Lung (tissue), 12 donors: ENCODE measurements around the gene RIC3. TPM values are rescaled to one million over a fixed set of nuclear protein-coding genes. Genes with fewer than 3 reads are reported as not detected.
A peak's percentile ranks its signal among the peaks of the same experiment; 100 is the strongest.

Experiments
- ATAC-seq: fragments of 200-7000 bp; cut with Tn5 transposase; one replicate; pipeline ENCODE4 v1.9.1; 2020; ENCODE audit warnings: moderate number of reproducible peaks; ENCODE audit not compliant: insufficient read depth, low FRiP score
- DNase-seq, 3 donors: peaks; one replicate each; pipeline ENCODE4 v3.0.0-alpha.2; 2013 to 2017
- H3K27ac ChIP-seq, 2 donors: one replicate each; pipeline ENCODE4 v1.5.1; 2013; ENCODE audit warnings: mild to moderate bottlenecking in 2 of 2, moderate library complexity in 2 of 2, control low read depth in 1 of 2, inconsistent platforms in 1 of 2, low read depth in 1 of 2, low read length in 1 of 2
- H3K27me3 ChIP-seq, 3 donors: one replicate each; pipeline ENCODE4 v1.5.1; 2013; ENCODE audit warnings: low read length in 2 of 3; ENCODE audit not compliant: control insufficient read depth in 3 of 3, insufficient read depth in 3 of 3
- H3K36me3 ChIP-seq, 4 donors: one replicate each; pipeline ENCODE4 v1.5.1; 2013; ENCODE audit warnings: low read length in 4 of 4, mild to moderate bottlenecking in 1 of 4, moderate library complexity in 1 of 4; ENCODE audit not compliant: control insufficient read depth in 4 of 4, insufficient read depth in 4 of 4
- H3K4me1 ChIP-seq, 5 donors: one replicate each; pipeline ENCODE4 v1.5.1; 2013; ENCODE audit warnings: low read length in 5 of 5, mild to moderate bottlenecking in 2 of 5, moderate library complexity in 1 of 5; ENCODE audit not compliant: control insufficient read depth in 5 of 5, insufficient read depth in 5 of 5
- H3K4me3 ChIP-seq: one replicate; pipeline ENCODE4 v1.5.1; 2013; ENCODE audit warnings: mild to moderate bottlenecking, control low read depth, moderate library complexity
- H3K9ac ChIP-seq, 2 donors: one replicate each; pipeline ENCODE4 v1.5.1; 2013; ENCODE audit warnings: low read length in 2 of 2, control low read depth in 1 of 2; ENCODE audit not compliant: insufficient read depth in 1 of 2
- H3K9me3 ChIP-seq, 4 donors: one replicate each; pipeline ENCODE4 v1.5.1; 2013; ENCODE audit warnings: low read length in 3 of 4, mild to moderate bottlenecking in 1 of 4, moderate library complexity in 1 of 4; ENCODE audit not compliant: control insufficient read depth in 4 of 4, insufficient read depth in 3 of 4
- CTCF ChIP-seq: IDR thresholded peaks from 2 replicates; pipeline ENCODE4 v1.5.1; 2012; ENCODE audit warnings: mild to moderate bottlenecking; ENCODE audit errors: control extremely low read depth, extremely low read depth
- WGBS, 2 donors: extraction: QIAGEN DNeasy Blood & Tissue Kit; methylation state at CpG; one replicate each; pipeline ENCODE4 v1.1.7; 2013; 5-methylcytosine and 5-hydroxymethylcytosine counted together
- polyA plus RNA-seq, 2 donors: library from polyadenylated mRNA; stranded (reverse); fragments of 200-250 nt; gene quantifications; one replicate each; pipeline ENCODE4 v1.2.1, GENCODE V29; 2013
- total RNA-seq, 2 donors: library from RNA; depleted of rRNA in 1 of 2; stranded (reverse); fragments of >200 nt in 1 of 2; gene quantifications; one replicate each; pipeline ENCODE4 v1.2.1, GENCODE V29; 2014 to 2021
- donor health status: control.
- donor health status: control.
- donor health status: Bipolar disorder and iron deficiency.
- donor health status: healthy.
- donor health status: DM: yes; HTN: yes; CAD: no.

Gene RIC3
- total and polyA plus RNA-seq, 4 donors: 2.0 to 10.2 (median 9.7) TPM

- H3K27me3 ChIP-seq: peaks cover 0 to 3% (median 0%) of the 10 kb centered on the region in 3 donors
- DNase-seq: no peak
- no peaks in the 10 kb centered on the region for H3K4me1 ChIP-seq
- no peak overlapping the region for H3K27ac ChIP-seq
- no peaks in the 10 kb centered on the region for H3K9me3 ChIP-seq
- H3K9ac ChIP-seq: no peak overlapping the region
- no peak for ATAC-seq
- 76 to 81% methylated on average over 8 of the region's 8 CpGs for WGBS, 2 donors
- no peak overlapping the region for H3K4me3 ChIP-seq
- TF ChIP-seq CTCF: no peak
- no peaks in the 10 kb centered on the region for H3K36me3 ChIP-seq
Observed at GRCh38 chr11:8126649-8127289, 42.1 kb downstream of the RIC3 start.

- TF ChIP-seq CTCF: no peak
- WGBS, 2 donors: 88 to 89% methylated on average over 1 of the region's 1 CpG
- Histone ChIP-seq H3K4me1 (no peaks in the 10 kb centered on the region), H3K27me3 (peaks cover 0 to 3% (median 0%) of the 10 kb centered on the region in 3 donors), H3K27ac (no peak overlapping the region), H3K9me3 (peaks cover 0 to 2% (median 0%) of the 10 kb centered on the region in 4 donors), H3K9ac (no peak overlapping the region), H3K36me3 (no peaks in the 10 kb centered on the region), H3K4me3 (no peak overlapping the region)
- ATAC-seq (no peak), DNase-seq (no peak)
Observed at GRCh38 chr11:8122173-8122764, 46.6 kb downstream of the RIC3 start.

- WGBS, 2 donors: 82 to 85% methylated on average over 8 of the region's 8 CpGs
- Histone ChIP-seq H3K9ac (no peak overlapping the region), H3K36me3 (no peaks in the 10 kb centered on the region), H3K9me3 (no peaks in the 10 kb centered on the region), H3K4me3 (no peak overlapping the region), H3K27me3 (no peaks in the 10 kb centered on the region), H3K27ac (no peak overlapping the region), H3K4me1 (peaks cover 0 to 16% (median 0%) of the 10 kb centered on the region in 5 donors)
- DNase-seq (peak in 2 of 3 donors; percentile 21 to 40), ATAC-seq (no peak)
- TF ChIP-seq CTCF: no peak
Observed at GRCh38 chr11:8111636-8112035, 57.2 kb downstream of the RIC3 start.

- WGBS, 2 donors: 88 to 89% methylated on average over 4 of the region's 4 CpGs
- no peaks in the 10 kb centered on the region for H3K27me3 ChIP-seq
- DNase-seq (no peak), ATAC-seq (no peak)
- H3K9ac ChIP-seq: no peak overlapping the region
- no peak for TF ChIP-seq CTCF
- no peak overlapping the region for H3K4me3 ChIP-seq
- no peak overlapping the region for H3K27ac ChIP-seq
- peaks cover 0 to 21% (median 0%) of the 10 kb centered on the region in 5 donors for H3K4me1 ChIP-seq
- peaks cover 0 to 2% (median 0%) of the 10 kb centered on the region in 4 donors for H3K36me3 ChIP-seq
- H3K9me3 ChIP-seq: no peaks in the 10 kb centered on the region
Observed at GRCh38 chr11:8110396-8110795, 58.4 kb downstream of the RIC3 start.
